ENCODE results near the gene ADRM1.

GRCh38 chr20:62311150-62311549 lies 8.4 kb downstream of the ADRM1 start:
- TF ChIP-seq, protein P1, sequence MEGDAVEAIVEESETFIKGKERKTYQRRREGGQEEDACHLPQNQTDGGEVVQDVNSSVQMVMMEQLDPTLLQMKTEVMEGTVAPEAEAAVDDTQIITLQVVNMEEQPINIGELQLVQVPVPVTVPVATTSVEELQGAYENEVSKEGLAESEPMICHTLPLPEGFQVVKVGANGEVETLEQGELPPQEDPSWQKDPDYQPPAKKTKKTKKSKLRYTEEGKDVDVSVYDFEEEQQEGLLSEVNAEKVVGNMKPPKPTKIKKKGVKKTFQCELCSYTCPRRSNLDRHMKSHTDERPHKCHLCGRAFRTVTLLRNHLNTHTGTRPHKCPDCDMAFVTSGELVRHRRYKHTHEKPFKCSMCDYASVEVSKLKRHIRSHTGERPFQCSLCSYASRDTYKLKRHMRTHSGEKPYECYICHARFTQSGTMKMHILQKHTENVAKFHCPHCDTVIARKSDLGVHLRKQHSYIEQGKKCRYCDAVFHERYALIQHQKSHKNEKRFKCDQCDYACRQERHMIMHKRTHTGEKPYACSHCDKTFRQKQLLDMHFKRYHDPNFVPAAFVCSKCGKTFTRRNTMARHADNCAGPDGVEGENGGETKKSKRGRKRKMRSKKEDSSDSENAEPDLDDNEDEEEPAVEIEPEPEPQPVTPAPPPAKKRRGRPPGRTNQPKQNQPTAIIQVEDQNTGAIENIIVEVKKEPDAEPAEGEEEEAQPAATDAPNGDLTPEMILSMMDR (IDR thresholded peaks at IDR 0.05): no peak
- TF ChIP-seq POLR2A (IDR thresholded peaks at IDR 0.05): no peak

All from adrenal gland (tissue), 5 donors.